Smooth muscle cell of the coronary artery (primary cell): Measurements from ENCODE around the gene LRRC59. TPM values are rescaled to one million over a fixed set of nuclear protein-coding genes. Genes with fewer than 3 reads are reported as not detected.

Experiments
- total RNA-seq: library from RNA; depleted of rRNA; stranded (reverse); fragments of >200 nt; gene quantifications from 2 replicates; pipeline ENCODE4 v1.2.3, GENCODE V29; 2014; ENCODE audit warnings: low replicate concordance

Gene LRRC59
- total RNA-seq: 98.9 and 209 TPM in 2 replicates

DNA sequence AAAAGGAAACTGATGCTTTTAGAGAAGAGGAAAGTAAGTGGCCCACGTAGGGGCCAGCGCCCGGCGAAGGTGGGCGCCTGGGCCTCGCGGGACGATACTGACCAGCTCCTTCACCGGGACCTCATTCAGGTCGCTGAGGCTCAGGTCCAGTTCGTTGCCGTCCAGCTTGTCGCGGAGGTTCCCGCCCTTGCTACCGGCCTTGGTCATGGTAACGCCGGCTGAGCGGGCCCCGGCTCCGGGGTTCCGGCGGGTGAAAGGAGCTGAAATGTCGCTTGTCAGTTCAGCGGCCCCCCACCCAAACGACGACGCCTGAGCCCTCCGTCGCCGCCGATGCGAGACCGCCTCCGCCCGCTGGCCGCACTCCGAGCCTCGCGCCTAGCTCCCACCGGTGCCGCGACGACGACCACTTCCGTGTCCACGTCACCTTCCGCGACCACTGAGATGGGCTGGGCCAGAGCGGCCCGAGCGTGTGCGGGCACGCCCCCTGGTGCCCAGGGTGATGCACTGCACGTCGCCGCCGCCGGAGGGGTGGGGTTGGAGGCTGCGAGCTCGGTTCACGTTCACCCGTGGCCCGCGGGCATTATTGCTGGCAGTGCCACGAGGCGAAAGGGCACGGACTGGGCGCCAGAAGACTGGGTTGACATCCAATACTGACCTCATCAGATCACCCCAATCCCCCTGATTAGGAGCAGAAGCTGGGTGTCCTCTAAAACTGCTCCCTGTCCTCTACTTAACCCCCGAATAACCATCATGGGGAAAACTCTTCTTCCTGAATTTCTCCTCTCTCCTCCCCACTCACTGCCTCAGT lies at the start of gene LRRC59:
Gene LRRC59 (minus strand): TSS at position 413 of the 808 bp plus-strand sequence. CDS start 206 bp downstream, at position 207.

DNA sequence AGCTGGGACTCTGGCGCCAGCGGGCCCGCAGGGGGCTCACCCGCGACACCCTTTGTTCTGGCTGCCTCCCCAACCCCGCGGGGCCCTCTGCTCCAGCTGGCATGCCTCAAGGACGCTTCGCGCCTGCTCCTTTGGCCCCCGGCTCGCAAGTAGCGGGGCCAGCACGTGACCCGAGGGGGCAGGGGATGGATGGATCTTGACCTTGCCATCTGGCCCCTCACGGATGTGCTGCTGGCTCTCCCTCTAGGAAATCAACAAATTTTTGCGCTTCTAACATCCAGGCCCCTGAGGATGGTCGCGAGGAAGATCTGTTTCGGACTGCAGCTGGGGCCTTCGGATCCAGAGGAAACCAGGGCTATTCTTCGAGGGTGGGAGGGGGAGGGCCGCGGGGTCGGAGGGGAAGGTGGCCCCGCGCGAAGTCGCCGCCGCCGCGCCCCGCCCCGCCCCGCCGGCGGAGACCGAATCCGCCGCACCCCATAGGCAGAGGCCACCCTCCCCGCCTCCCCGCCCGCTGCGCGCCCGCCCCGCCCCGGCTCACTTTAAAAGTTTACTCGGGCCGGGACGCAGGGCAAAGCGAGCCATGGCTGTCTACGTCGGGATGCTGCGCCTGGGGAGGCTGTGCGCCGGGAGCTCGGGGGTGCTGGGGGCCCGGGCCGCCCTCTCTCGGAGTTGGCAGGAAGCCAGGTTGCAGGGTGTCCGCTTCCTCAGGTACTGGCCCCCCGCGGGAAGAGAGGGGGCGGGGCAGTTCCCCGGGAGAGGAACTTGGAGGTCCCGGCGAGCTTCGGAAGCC lies 28.6 kb upstream of the LRRC59 start, which contains the start of gene ACSF2:
Gene ACSF2 (plus strand): TSS at position 537 of the 790 bp plus-strand sequence. CDS start 44 bp downstream, at position 581.

DNA sequence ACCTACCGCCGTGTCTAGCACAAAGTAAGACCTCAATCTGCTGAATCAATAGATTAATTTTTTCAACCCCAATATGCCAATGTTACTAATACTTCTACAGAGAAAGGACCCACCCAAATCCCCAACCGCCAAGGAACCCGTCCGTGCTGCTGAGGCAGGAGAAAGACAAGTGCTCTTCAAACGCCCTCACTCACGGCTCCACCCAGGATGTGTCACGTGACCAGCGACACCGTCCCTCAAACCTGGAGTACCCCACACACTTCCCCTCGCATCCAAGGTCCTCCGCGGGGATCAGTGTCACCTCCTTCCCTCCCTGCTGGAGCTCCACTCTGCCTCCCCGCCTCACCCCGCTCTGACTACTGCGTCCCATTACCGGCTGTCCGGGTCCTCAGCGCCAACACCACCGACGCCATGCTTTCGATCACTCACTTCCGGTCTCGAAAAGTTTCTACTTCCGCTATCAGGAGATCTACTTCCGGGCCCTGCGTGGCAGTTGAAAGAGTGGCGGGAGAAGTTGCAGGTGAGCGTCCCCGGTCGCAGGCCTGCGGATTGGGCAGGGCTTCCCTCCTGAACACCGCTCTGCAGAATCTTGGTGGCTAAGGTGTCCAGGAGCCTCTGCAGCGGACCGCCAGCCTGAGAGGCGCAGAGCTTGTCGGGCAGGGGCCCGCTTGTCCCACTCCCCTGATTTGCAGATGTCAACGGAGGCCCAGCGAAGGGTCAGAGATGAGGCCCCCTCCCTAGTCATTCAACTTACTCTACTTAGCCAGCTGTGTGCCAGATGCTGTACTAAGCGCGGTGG lies 24.4 kb downstream of the LRRC59 start, which contains the start of the genes EME1 and MRPL27:
Gene EME1 (plus strand): TSS at position 472 of the 799 bp plus-strand sequence. CDS start 1,980 bp downstream, outside the sequence.
Gene MRPL27 (minus strand): TSS at position 427 of the 799 bp plus-strand sequence. CDS start 14 bp downstream, at position 413.

DNA sequence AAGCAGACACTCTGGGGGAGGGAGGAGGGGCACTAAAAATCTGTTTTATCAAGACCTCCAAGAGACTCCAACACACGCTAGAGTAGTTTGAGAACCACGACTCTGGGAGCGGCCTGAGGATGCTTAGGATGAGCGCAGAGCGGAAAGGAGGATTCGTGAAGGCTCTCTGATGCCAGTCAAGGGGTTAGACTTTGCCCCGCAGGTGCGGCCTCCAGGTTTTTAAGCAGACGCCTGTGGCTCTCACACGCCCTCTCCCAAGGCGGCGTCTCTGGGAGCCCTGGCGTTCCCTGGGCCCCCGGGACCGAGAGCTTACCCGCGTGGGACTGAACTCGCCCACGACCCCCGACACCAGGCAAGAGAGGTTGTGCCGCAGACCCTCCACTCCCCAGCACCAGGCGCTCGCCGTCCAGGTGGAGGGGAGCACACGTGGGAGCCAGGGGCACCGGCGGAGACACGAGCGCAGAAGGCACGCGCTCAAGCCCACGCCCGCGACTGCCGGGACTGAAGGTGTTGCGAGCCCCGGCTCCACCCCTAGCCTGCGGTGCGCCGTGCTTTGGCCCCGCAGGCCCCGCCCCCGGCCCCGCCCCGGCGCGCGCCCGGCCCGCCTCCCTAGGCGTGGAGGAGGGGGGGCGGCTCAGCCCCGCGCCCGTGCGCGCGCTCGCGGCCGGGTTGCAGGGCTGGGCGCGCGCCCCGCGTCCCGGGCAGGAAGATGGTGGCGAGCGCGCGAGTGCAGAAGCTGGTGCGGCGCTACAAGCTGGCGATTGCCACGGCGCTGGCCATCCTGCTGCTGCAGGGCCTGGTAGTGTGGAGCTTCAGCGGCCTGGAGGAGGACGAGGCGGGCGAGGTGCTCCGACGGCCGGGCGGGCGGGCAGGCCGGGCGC lies 51.7 kb downstream of the LRRC59 start, which contains the start of gene XYLT2:
Gene XYLT2 (plus strand): TSS at position 695 of the 881 bp plus-strand sequence. CDS start 15 bp downstream, at position 710.

Other genes with a start within 250 kb of the LRRC59 start
- gene PPP1R9B, start 246.8 kb downstream of the LRRC59 start, total RNA-seq: 40.7 and 54.1 TPM in 2 replicates
- 1.8 and 8.4 TPM in 2 replicates for gene SGCA, start 231.5 kb downstream of the LRRC59 start, total RNA-seq
- 1,618 and 2,280 TPM in 2 replicates for gene COL1A1, start 195.9 kb downstream of the LRRC59 start, total RNA-seq
- 0.12 and 0.15 TPM in 2 replicates for gene TMEM92, start 123.1 kb downstream of the LRRC59 start, total RNA-seq
- 49.4 and 53.1 TPM in 2 replicates for gene XYLT2, start 51.4 kb downstream of the LRRC59 start, total RNA-seq
- gene MRPL27, start 24.3 kb downstream of the LRRC59 start, total RNA-seq: 63.7 and 77.1 TPM in 2 replicates
- 0.59 and 2.6 TPM in 2 replicates for gene EME1, start 24.3 kb downstream of the LRRC59 start, total RNA-seq
- gene ACSF2, start 28.7 kb upstream of the LRRC59 start, total RNA-seq: 23.2 and 71.8 TPM in 2 replicates
- not detected in 2 replicates for gene CHAD, start 71.4 kb upstream of the LRRC59 start, total RNA-seq
- gene RSAD1, start 81.3 kb upstream of the LRRC59 start, total RNA-seq: 14.7 and 14.9 TPM in 2 replicates
- 0.15 and 4.1 TPM in 2 replicates for gene MYCBPAP, start 110.9 kb upstream of the LRRC59 start, total RNA-seq
- under 0.01 TPM in 2 replicates for gene EPN3, start 135.2 kb upstream of the LRRC59 start, total RNA-seq
- 46.3 and 50.1 TPM in 2 replicates for gene SPATA20, start 149.7 kb upstream of the LRRC59 start, total RNA-seq
- under 0.01 and 4.8 TPM in 2 replicates for gene CACNA1G, start 163.2 kb upstream of the LRRC59 start, total RNA-seq
- gene ABCC3, start 237.4 kb upstream of the LRRC59 start, total RNA-seq: 4.0 and 13.6 TPM in 2 replicates